Stimulated activated CD8-positive, alpha-beta memory T cell treated with anti-CD3 and anti-CD28 coated beads, Interleukin-7, amount 100 ng/mL, for 4 hours (primary cell): ENCODE results near the gene ANKRD28.
A peak's percentile ranks its signal among the peaks of the same experiment; 100 is the strongest.
"Not testable (repeated sequence)": the region's sequence is repeated elsewhere in the genome, so short reads cannot be mapped to it uniquely, and the experiment has no call there.

Source experiments
- DNase-seq, 2 donors: peaks; one replicate each; pipeline ENCODE4 v3.0.0-alpha.2; 2020; ENCODE audit warnings: low read depth in 2 of 2

The ANKRD28 gene

DNA sequence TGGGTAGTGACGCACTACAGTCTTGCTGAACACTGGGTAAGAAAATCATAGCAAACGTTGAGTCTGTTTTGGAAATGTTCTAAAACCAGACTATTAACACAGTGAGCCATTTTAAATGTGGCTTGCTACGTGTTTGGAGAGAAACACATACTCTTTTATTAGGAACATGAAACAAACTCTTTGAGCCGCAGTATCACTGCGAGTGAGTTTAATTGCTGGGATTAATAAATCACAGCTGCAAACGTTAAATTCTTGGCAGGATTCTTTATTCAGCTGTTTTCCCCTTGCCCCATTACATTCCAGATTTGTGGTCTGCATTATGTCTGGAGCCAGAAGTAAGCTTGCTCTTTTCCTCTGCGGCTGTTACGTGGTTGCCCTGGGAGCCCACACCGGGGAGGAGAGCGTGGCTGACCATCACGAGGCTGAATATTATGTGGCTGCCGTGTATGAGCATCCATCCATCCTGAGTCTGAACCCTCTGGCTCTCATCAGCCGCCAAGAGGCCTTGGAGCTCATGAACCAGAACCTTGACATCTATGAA is 162.6 kb downstream of the ANKRD28 start:
- DNase-seq, result no peak

DNA sequence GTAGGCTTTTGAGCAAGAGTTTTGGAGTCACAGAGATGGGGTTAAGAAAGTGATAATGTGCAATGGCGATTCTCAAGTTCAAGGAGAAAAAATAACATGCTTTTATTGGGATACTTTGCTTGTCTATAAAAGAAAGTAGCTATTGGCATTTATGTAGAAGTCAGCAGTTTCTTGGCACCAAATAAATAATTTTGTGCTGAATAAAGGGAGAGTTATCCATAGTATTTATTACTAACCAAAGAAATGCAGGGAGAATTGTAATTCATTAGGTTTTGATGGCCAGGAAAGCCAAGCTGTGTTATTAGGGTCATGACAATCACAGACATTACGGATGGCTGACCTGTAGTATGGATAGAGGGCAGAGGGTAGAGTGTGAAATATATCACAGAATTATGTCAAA is 163.1 kb downstream of the ANKRD28 start:
- no peak for DNase-seq

DNA sequence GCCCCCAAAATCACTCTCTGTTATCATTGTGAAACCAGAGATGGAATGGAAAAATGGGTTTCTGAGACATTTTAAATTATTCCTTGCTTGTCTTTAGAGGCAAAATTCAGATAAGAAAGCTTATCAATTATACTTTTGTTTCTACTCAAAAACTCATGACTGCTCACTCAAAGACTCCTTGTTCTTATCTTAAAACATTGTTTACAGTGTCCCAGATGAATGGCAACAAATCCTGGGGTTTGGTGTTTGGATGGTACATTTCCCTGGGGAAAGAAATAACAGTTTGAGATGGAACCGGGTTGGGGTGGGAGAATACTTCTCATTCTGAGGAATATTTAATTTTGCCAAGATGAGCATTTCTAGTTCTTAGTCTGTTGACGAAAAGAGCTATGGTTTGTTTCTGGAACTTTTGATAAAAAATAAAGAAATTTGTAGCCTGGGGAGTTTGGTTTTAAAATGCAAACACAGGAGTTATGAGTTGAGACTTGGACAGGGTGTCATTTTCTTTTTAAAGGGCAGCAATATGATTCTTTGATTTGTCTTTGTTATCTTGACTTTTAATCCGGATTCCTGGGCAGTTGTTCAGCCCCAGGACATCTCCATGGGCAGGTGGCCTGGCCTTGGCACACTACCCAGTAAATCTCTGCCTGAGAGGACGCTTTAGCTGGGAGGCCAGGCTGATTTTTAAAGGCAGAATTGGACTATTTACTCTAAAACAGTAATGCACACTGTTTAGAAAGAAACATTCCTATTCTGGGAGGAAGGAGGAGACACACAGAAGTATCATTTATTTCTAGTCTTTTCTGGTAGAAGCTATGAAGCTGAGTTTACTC is 163.8 kb downstream of the ANKRD28 start:
- no peak for DNase-seq

DNA sequence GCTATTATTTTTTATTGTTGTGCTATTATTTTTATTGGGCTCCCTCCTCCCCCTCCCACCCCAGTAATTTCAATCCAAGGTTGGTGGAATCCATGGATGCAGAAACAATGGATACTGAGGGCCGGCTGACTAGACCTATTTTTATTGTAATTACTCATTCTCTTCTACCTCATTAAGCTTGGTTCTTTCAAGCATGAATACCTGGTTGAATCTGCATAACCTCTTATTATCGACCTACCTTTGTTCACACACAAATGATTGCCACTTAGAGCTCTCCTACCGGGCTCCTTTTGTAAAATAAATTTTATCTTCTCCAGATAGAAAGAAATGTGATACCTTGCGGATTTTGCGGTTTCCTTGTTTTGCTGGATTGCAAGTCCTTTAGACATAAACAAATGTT is 164.6 kb downstream of the ANKRD28 start:
- no peak for DNase-seq

- no peak for DNase-seq
Observed at GRCh38 chr3:15632212-15632580, 165.6 kb downstream of the ANKRD28 start.

GRCh38 chr3:15631426-15632211 is 166.2 kb downstream of the ANKRD28 start:
- no peak for DNase-seq

- DNase-seq, result peak in 1 of 2 donors; percentile 11
Observed at GRCh38 chr3:15630646-15631350, 167.0 kb downstream of the ANKRD28 start.

- DNase-seq, result peak; percentile 25 to 50
Observed at GRCh38 chr3:15629860-15630597, 167.8 kb downstream of the ANKRD28 start.

DNA sequence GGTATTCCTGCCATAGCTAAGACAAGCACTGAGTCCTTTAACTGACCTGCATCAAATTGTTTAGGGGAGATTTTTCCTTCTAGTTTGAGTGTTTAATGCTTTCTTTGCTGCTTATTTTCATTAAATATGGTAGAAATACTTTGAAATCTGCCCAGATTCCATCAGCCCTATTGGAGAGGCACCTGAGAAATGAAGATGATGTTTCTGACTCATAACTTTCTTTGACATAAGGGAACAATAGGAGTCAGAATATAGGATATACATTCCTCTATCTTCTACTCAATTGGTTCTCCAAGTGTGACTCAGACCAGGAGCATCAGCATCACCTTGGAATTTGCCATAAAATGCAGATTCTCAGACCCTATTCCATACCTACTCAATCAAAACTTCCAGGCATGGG is 168.8 kb downstream of the ANKRD28 start:
- no peak for DNase-seq

- no peak for DNase-seq
Observed at GRCh38 chr3:15623535-15624440, 174.0 kb downstream of the ANKRD28 start.

- DNase-seq, result not testable (repeated sequence)
Observed at GRCh38 chr3:15619659-15620464, 177.9 kb downstream of the ANKRD28 start.
